LHCN-M2 (cell line): Measurements from ENCODE around the gene KCP. TPM values are rescaled to one million over a fixed set of nuclear protein-coding genes. Genes with fewer than 3 reads are reported as not detected.

Source experiments
- DNase-seq: peaks from one replicate; pipeline ENCODE4 v3.0.0-alpha.2; 2012; ENCODE audit warnings: low read depth
- total RNA-seq: library from RNA; depleted of rRNA; stranded (reverse); fragments of >200 nt; gene quantifications from 2 replicates; pipeline ENCODE4 v1.2.3, GENCODE V29; 2014

Gene KCP
- total RNA-seq, 1 experiment from 2014 or later: not detected

DNA sequence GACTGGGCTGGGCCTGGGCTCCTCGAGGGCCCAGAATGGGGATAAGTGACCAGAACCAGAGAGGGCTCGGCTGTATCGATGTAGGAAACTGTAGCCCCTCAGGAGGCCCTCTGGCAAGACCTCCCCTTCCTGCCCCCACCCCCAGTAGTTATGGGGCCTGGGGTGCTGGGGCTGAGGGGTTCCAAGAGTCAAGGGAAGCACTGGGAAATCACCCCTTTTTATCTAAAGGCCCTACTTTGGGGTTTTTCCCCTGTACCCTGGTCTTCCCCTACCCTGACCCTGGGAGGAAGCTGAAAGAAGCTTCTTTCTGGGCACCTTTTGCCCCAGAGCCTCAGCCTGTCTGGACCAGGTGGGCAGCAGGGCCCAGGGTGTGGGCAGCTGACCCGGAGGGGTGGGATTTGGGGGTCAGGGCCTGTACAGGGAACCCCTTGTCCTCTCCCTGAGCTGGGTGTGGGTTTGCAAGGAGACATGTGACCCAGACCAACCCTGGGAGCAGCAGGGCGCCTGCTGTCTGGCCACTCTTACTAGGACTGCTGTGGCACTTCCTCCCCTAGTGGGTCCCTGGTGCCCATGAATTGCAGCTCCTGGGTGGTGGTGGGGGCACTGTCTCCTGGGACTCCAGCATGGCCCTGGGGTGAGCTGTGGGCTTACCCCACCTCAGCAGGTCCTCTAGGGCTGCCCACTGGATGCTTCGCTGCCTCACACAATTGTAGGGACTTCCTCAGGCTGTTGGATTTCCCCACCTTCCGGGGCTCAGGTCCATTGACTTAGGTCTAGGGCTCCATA, 28.8 kb upstream of the KCP start:
- DNase-seq: no peak

DNA sequence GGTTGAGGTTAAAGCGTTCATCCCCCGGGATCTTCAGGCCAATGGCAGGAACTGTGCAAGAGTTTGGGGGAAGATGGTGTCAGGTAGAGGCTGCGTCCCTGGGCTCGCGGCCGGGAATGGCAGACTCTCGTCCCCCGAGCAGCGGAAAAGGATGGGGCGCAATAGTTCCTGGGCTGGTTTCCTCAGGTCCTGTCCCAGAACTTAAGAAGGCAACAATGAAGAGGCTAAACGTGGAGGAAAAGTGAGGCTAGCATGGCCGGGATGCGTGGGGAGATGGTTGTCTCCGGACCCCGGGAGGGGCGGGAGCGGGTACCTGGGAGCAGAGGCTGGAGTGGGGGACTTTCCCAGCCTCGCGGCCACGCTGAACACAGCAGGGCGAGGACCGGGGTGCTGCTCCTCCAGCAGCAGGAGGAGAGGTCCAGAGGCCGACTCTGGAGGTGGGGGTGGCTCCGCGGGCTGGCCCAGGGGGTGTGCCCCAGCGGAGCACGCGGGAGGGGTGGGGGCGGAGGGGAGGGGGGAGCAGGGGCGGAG, 28.1 kb upstream of the KCP start:
- DNase-seq: no peak

DNA sequence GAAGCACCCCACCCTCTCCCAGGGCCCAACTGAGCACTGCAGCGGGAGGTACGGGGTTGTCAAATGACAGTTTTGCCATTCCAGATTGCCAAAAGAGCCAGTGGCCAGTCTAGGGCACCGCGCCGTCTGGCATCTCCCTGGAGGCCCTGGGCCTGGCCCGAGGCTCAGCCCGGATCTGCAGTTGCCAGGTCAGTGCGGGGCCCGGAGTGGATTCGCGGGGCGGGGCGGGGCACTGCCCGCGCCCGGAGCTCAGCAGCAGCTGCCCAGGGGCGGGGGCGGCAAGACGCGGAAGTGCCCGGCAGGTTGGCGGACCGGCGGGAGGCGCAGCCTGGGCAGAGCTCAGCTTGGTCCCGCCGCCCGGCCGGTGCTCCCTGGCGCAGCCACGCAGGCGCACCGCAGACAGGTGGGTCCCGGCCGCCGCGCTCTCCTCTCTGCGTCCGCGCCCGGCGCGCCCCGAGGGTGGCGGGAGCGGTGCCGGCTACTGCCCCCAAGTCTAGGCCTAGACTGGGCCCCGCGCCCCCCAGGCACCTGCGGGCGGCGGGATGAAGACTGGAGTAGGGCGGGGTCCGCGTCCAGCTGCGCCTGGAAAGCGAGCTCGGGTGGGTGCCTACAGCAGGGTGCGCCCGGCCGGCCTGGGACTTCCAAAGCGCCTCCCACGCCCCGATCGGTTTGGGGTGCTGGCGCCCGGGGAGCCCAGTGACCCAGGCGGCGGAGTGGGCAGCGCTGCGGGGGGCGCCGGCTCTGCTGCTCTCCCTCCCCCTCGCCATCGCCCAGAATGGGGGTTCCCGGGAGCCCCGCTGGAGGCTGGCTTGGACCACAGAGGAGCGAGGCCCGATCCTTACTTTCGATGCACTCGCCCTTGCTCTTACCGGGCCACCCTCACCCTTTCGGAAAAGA, 27.4 kb upstream of the KCP start, which contains the start of gene IRF5:
Gene IRF5 (plus strand): TSS at position 281 of the 897 bp plus-strand sequence. CDS start 4,155 bp downstream, outside the sequence.
- peak; percentile 11 for DNase-seq

DNA sequence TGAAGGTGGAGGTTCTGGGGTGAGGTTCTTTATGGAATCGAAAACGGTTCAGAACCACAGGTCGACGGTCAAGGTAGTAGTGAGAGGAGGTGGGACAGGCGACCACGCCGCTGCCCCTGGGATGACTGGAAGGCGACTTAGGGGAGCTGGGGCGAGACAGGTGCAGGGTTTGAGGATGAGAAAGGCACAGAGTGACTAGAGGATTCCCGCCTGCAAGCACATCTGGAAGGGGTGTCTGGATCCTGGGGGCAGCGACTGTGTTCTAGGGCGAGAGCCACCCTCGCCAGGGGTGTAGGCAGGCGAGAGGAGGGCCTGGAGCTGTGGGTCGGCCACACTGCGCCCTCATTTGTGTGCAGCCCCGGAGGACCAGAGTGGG, 26.8 kb upstream of the KCP start:
- no peak for DNase-seq

DNA sequence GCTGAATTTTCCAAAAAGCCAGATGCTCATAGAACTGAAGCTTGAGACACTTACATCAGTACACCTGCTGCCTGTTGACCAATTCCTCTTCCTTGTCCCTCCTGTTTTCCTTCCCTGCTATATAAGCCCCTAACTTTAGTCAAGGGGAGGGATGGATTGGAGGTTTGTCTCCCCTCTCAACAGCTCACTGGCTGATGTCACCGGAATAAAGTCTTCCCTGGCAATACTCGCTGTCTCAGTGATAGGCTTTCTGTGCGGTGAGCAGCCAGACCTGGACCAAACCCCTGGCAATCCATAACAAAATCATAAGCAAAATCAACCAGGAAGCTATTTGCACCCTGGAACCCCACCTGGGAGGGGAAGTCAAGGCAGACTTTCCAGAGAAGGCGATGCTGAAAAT, 26.3 kb upstream of the KCP start:
- no peak for DNase-seq

DNA sequence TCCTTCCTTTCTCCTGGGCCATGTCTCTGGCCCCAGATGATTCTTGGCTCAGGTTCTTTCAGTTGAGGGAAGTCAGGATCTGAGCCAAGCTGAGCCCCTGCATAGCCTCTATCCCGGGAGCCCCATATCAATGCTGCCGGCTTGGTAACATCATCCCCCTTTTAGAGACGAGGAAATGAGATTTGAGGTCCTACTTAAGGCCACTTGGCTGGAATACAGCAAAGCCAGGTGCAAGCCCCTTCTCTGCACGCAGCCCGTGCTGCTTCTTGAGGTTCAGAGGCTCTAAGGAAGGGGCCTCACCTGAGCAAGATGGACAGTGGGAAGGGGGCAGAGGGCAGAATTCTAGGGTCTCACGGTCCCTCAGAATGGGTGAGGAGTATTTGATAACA, 24.8 kb upstream of the KCP start:
- DNase-seq: no peak

DNA sequence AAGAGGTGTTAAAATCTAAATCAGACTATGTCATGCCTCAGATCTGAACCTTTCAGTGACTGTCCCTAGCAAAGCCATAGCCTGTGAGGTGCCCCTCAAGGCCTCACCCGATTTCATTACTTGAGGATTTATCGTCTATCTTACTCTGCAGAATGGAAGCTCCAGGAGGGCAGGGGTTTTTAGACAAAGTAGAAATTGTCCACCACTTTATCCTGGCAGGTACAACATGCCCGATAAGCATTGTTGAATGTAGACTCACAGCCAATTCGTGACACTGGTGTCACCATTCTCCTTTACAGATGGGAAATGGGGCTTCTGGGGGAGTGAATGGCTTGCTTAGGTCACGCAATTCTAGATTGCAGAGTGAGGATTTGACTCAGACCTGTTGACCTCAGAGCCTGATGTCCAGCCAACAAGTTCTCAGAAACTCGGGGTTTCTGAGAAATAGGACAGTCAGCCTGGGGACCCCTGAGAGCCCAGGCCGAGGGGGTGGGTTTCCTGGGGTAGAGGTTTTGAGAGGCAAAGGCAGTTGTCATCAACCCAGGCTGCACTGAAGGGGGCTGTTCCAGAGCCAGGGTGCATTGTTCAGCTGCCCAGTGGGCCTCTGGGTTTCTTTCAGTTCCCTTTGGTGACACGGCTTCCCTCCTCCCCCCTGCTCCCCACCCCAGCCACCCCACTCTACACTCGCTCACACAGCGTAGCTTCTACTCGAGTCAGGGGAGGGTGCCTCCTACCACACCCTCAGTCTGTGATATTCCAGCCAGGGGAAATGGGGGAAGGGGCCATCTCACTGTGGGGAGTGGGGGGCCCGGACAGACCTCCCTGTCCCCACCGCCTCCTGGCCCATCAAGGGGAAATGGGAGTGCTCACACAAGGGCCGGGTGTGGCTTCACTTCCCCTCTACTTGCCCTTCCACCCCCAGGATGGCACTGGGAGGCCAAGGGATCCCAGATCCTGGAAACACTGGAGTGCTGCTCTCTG, 24.1 kb upstream of the KCP start:
- no peak for DNase-seq

DNA sequence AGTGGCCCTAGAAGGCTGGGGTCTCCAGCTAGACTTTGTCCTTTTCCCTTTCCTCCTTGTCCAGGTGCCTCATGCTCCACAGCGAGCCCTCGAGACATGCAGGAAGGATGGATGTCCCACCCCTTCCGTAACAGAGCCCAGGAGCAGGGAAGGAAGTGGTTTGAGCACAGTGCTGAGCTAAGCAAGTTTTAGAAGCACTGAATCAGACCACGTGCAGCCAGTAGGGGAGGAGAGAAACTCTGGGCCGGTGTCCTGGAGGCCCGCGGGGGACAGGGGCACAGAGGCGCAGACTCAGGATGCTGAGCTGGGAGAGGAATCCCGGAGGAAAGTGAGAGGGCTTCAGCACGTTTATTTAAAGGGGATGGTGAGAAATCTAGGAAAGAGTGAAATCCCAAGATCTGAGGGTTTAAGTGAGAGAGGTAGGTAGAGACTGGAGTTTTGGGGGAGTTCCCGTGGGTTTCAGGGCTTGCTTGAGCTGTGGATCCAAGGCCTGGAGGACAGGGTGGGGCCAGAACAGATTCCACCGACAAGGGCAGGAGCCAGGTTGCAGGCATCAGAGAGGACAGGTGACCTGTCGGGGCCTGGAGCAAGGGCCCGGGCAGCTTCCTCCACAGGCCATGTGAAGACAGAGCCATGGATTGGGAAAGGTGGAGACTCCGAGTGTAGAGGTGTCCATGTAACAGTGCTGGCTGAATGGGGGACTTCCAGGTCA, 22.8 kb upstream of the KCP start:
- no peak for DNase-seq

DNA sequence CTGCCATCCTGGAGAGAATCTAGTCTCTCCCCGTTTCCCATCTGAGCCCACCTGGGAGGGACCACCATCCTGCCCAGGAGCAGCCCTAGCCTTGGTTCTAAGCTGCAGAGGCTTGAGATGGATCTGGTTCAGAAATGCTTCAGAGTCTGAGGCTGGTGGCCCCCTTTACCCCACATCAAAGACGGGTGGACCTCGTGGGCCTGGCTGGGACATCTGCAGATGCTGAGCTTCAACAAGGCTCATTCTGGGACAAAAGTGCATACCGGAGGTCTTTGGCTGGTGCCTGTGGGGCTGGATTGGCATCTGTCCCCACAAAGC, 22.3 kb upstream of the KCP start:
- no peak for DNase-seq

DNA sequence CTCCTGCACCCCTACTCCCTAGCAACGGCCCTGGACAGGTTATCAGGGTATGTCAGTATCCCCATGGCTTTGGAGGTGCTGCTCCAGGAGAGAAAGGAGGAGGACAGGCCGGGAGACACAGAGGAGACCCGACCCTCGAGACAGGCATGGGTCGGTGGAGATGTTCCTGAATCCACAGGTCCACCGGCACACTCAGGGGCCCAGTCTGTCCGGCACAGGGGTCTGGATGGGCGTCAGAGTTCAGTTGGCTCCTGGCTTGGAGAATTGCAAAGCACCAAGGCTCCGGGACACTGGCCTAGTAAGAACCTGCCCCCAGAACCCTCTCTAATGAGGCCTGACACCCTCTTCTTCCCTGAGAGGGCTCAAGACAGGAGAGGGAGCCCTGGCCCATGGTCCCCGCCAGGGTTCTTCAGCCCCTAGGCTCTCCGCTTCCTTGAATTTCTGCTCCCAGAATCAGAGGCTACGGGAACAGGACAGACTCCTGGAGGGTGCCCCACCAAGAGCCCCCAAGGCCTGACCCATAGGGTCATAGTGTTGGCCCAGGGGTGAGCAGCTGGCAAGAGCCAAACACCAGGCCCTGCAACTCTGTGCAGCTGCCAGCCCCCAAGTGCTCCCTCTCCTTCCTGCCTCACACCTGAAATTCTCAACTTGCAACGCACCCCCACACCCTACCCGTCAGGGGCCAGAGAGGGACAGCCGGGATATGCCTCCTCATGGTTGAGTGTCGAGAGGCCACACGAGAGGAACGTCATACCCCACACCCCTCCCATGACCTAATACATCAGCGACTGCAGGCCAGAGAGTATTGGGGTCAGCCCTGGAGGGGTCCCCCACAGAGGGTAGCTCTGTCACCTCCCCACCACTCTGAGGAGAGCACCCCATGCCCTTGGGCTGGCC, 21.7 kb upstream of the KCP start:
- DNase-seq: no peak

DNA sequence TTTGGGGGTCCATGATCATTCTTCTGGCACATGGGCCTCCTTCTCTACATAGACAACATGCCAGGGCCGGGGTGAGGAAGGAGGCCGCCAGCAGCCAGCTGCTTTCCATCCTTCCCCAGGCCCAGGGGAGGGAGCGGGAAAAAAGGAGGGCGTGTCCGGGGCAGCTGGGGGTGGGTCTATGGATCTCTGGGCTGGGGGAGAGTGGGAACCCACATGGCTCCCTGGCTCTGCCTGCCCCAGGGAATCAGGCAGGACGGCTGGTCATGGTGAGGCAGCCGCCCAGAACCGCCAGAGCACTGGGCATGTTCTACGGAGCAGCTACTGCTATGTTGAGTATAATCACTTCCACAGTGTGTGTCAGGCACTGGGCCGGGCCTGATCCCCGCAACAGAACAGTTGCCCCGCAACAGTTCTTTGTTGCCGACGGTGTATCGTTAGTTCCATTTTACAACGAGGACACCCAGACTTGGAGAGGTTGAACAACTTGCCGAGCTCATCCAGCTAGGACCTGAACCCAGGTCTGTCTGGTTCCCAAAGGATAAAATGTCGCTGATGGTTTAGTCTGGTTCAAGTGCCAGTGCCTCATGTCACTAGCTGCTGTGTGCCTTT, 20.8 kb upstream of the KCP start:
- no peak for DNase-seq

DNA sequence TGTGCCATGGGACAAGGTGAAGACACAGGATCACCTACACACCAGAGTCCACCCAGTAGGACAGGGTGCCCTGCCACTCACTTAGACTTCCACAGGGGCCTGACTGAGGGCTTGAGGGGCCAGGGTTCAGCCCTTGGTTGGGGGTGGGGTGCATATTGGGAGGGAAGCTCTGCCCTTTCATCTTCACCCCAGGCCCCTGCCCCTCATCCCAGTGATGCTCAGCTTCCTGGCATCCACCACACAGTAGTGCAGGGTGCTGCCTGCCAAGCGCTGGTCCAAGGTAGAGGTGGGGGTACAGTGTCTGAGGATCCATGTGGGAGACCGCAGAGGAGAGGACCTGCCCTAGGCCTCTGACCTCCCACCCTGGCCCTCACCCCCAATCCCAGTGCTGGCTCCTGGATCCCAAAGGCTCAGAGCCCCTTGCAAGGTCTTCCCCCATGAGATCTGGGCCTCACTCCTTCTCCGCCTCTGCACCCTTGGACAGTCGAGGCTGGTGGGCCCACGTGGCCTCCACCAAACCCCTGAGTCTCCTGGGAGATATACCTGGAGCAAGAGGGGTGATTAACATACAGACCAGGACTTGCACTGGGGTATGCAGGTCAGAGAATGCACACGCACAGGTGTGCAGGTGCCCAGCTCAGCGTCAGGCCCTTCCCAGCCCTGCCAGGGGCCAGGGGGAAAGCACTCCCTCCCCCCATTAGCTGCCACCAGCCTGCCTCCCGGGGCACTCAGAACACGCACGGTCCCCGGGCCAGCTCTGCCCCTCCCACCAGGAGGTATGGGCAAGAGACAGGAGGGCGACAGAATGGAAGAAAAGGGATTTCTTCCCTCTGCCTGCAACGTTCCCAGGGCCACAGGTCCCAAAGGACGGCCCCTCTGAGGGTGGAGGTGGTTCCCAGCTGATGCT, 18.6 kb upstream of the KCP start:
- no peak for DNase-seq

DNA sequence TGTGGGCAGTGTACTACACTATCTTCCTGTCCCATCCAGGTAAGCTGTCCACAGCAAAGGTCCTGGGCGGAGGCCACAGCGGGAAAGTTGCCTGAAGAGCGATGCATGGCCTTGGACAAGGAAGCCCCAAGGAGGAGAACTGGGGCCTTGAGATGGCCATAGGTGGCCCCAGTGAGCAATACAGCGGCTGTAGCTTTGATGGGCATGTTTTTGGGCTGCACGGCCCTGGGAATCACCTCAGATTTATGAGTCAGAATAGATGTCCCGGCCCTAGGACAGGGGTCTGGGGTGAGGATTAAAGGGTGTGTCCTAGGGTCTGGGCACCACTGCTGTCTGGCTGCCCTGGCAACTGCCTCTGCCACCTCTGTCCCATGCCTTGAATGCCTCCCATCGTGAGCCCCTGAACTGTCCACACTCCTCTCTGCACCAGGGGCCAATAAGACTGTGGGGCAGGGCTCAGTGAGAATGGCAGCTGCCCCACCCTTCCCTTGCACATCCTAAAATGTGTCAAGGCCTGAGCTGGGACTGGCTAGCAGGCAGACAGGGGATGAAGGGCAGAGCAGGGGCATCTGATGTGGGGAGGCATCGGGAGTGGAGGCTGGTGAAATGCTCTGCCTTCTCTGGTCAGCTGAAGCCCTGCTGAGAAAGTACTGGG, 17.8 kb upstream of the KCP start:
- DNase-seq: no peak

DNA sequence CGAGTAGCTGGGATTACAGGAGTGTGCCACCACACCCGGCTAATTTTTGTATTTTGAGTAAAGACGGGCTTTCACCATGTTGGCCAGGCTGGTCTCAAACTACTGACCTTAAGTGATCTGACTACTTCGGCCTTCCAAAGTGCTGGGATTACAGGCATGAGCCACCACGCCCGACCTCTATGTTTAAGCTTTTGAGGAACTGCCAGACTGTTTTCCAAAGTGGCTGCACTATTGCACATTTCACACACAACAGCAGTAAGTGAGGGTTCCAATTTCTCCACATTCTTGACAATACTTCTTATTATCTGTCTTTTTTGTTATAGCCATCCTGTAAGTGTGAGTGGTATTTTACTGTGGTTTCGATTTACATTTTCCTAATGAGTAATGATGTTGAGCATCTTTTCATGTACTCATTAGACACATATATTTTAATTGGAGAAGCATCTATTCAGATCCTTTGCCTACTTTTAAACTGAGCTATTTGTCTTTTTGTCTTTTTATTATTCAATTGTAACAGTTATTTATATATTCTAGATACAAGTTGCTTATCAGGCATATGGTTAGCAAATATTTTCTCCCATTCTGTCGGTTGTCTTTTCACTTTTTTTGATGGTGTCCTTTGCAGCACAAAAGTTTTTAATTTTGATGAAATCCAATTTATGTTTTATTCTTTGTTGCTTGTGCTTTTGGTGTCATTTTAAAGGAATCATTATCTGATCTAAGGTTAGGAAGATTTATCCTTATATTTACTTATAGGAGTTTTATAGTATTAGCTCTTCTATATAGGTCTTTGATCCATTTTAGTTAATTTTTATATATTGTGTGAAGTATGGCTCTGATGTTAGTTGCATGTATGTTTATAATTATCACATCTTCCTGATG, 14.4 kb upstream of the KCP start:
- no peak for DNase-seq

DNA sequence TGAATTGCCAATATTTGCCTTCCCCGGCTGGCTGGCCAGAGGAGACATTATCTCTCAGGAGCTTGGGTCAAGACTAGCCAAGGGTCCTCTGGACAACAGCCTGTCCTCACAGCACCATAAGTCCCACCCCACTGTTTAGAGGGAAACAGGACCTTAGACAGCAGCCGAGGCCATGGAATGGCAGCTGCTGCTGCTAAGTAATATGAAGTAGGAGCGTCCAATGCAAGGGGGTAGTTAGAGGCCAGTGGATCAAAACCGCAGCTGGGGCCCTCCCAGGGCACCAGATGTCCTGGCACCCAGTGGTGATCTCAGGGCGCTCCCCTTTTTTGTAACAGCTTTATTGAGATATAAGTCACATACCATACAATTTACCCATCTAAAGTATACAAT, 12.9 kb upstream of the KCP start:
- DNase-seq: peak; percentile 17

DNA sequence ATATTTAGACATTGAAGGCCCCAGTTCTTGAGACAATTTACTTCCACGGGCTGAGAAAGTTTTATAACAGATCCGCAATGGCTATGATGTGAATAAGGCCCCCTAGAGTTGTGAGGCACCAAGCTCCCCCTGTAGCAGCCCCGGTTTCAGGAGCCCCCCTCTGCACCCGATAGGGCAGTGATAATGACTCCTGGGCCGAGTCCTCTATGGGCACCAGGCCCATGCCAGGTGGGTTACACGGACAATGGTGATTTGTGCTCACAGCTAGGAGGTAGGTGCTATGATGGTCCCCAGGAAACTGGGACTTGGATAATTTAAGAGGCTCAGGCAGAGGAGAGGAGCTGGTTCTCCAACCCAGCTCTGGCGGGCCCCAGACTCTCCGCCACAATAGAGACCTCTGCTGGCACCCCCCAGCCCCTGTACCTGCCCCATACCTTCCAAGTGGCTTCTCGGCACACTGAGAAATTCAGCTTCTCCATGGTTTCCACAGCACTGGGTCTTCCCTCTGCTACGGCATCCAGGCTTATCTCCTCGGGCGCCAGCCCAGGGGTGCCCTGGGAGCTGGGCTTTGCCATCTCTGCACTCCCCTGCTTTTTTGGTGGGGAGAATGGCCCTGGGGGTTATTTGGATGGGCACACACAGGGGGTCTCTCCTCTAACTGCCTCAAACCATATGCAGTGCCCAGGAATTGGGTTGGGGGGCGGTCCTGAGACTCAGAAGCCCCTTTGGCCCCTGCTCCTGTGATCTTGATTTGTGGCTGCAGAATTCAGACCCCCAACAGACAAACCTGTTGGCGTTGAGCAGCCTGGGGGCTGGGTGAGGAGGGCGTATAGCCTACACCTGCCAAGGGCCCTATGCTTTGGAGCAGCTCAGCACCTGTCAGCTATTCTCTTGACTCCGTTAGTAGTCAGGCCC, 12.2 kb upstream of the KCP start:
- no peak for DNase-seq
